Psoas muscle (tissue), 8 donors: ENCODE data around the gene PCNX1. TPM values are rescaled to one million over a fixed set of nuclear protein-coding genes. Genes with fewer than 3 reads are reported as not detected.
"Not testable (repeated sequence)": the region's sequence is repeated elsewhere in the genome, so short reads cannot be mapped to it uniquely, and the experiment has no call there.

Experiments used
- ATAC-seq, 4 donors: fragments of 200-7000 bp; cut with Tn5 transposase; one replicate each; pipeline ENCODE4 v1.9.1; 2020; ENCODE audit warnings: moderate library complexity in 3 of 4, mild to moderate bottlenecking in 2 of 4
- DNase-seq, 2 donors: peaks; one replicate each; pipeline ENCODE4 v3.0.0-alpha.2; 2020
- H3K27ac ChIP-seq: fragments of 200-600 bp; one replicate; pipeline ENCODE4 v1.8.0; 2022
- H3K27me3 ChIP-seq, 3 donors: fragments of 200-600 bp in 1 of 3; one replicate each; pipeline versions ENCODE4 v1.6.1 to v1.8.0; 2013 to 2022; ENCODE audit warnings: low read length in 2 of 3, mild to moderate bottlenecking in 2 of 3, moderate library complexity in 1 of 3; ENCODE audit not compliant: insufficient read depth in 3 of 3
- H3K36me3 ChIP-seq, 2 donors: fragments of 200-600 bp in 1 of 2; one replicate each; pipeline versions ENCODE4 v1.6.1 to v1.8.0; 2013 to 2022; ENCODE audit warnings: low read depth in 1 of 2, mild to moderate bottlenecking in 1 of 2, moderate library complexity in 1 of 2; ENCODE audit not compliant: insufficient read depth in 1 of 2
- H3K4me1 ChIP-seq: fragments of 200-600 bp; one replicate; pipeline ENCODE4 v1.8.0; 2022
- H3K4me3 ChIP-seq: fragments of 200-600 bp; one replicate; pipeline ENCODE4 v1.8.0; 2022; ENCODE audit warnings: mild to moderate bottlenecking
- H3K9me3 ChIP-seq: fragments of 200-600 bp; one replicate; pipeline ENCODE4 v1.8.0; 2022
- CTCF ChIP-seq: fragments of 200-600 bp; IDR thresholded peaks from one replicate; pipeline ENCODE4 v1.8.0; 2022; ENCODE audit warnings: antibody characterized with exemption
- whole genome bisulfite sequencing, 3 donors: extraction: QIAGEN DNeasy Blood & Tissue Kit; methylation state at CpG; one replicate each; pipeline versions ENCODE4 v1.1.6 to v1.1.7; 2013; 5-methylcytosine and 5-hydroxymethylcytosine counted together
- intact Hi-C, 2 donors: fragments of 100-400 bp; cut with DNase I; formaldehyde crosslinking; loops; one replicate each; pipeline versions ENCODE4 v1.11.0 to v1.14.2; 2022
- polyA plus RNA-seq, 3 donors: library from polyadenylated mRNA; stranded (reverse); fragments of 200-250 nt; gene quantifications; one replicate each; pipeline ENCODE4 v1.2.3, GENCODE V29; 2013
- total RNA-seq, 4 donors: library from RNA; stranded (reverse); fragmentation: NEBNext Ultra II Directional in 2 of 4; extraction: Animal tissue kit (Norgen Biotek cat#: 25700) in 2 of 4; gene quantifications; one replicate each; pipeline versions ENCODE4 v1.2.1 to v1.2.4, GENCODE V29; 2021 to 2023
- donor health status: healthy with polysubstance abuse.
- donor health status: DM: no; HTN: no; CAD: no; lungs with moderate emphysema.
- donor health status: Bipolar disorder and iron deficiency.
- donor health status: healthy.
- donor health status: DM: yes; HTN: yes; CAD: no.
- donor health status: DM: no; HTN: no; CAD: no.
- donor health status: DM: no; HTN: no; CAD: no.
- donor health status: DM: yes; HTN: yes; CAD: no.

PCNX1 gene
- total and polyA plus RNA-seq, 7 donors = 5.2 to 48.1 (median 29.1) TPM

DNA sequence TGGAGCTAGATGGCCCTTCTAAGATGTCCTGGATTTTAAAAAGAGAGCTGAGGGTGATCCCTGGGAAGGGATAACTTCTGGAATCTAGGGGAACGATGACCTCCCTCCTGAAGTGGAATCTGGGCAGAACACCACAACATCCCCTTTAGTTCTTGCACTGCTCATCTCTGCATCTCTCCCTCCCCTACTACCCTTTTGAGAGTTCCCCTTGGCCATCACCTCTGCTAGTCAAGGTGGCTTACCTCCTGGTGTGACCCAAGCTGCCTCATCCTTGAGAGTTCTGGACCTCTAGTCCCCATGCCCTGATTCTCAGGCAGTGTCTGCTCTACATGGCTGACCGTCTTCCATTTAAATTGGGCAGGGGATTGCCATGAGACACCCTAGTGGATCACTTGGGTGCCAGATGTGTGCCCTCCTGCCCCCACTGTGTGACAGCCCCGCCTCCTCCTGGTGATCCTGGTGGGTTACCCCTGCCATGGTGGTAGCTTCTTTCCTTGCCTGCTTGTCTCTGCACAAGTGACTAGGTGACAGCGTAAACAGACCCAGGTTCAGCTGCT is 216.4 kb downstream of the PCNX1 start:
- 92 to 99% (median 93%) methylated on average over 4 of the region's 4 CpGs for WGBS, 3 donors
- no peaks in the 10 kb centered on the region for H3K36me3 ChIP-seq
- intact Hi-C loops = no loop called here
- H3K4me1 ChIP-seq = no peaks in the 10 kb centered on the region
- no peak for ATAC-seq
- no peak for DNase-seq
- no peaks in the 10 kb centered on the region for H3K27me3 ChIP-seq
- no peaks in the 10 kb centered on the region for H3K9me3 ChIP-seq
- H3K27ac ChIP-seq = no peak overlapping the region
- H3K4me3 ChIP-seq = no peak overlapping the region
- no peak for TF ChIP-seq CTCF

GRCh38 chr14:71129716-71130490 is 222.6 kb downstream of the PCNX1 start:
- H3K27me3 ChIP-seq, DNase-seq, H3K36me3 ChIP-seq, H3K9me3 ChIP-seq, H3K27ac ChIP-seq, ATAC-seq, H3K4me1 ChIP-seq, H3K4me3 ChIP-seq, intact Hi-C loops: not testable (repeated sequence)
- 89 to 92% (median 91%) methylated on average over 9 of the region's 9 CpGs for WGBS, 3 donors

DNA sequence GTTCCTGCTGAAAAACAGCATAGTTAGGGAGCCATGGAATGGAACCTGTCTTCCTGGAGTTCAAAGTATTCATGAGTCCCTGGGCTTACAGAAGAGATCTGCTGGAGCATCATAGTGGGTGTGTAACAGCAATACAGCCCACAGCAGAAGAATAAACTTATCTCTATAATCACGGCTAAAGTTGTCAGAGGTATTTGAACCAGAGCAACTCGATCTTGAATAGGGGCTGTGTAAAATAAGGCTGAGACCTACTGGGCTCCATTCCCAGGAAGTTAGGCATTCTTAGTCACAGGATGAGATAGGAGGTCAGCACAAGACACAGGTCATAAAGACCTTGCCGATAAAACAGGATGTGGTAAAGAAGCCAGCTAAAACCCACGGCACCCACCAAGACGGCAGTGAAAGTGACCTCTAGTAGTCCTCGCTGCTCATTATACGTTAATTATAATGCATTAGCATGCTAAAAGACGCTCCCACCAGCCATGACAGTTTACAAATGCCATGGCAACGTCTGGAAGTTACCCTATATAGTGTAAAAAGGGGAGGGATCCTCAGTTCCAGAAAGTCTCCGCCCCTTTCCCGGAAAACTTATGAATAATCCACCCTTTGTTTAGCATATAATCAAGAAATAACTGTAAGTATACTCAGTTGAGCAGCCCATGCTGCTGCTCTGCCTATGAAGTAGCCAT is 223.4 kb downstream of the PCNX1 start:
- Histone ChIP-seq H3K27ac (no peak overlapping the region), H3K4me1 (no peaks in the 10 kb centered on the region), H3K27me3 (no peaks in the 10 kb centered on the region), H3K36me3 (no peaks in the 10 kb centered on the region), H3K4me3 (no peak overlapping the region), H3K9me3 (no peaks in the 10 kb centered on the region)
- WGBS, 3 donors = 62 to 67% (median 64%) methylated on average over 11 of the region's 11 CpGs
- no peak for DNase-seq
- ATAC-seq = no peak
- intact Hi-C loops = no loop called here
- no peak for TF ChIP-seq CTCF

- WGBS, 3 donors = 83 to 92% (median 85%) methylated on average over 8 of the region's 8 CpGs
- intact Hi-C loops = no loop called here
Observed at GRCh38 chr14:71133296-71133695, 226.0 kb downstream of the PCNX1 start.

More at GRCh38 chr14:71133296-71133695, 226.0 kb downstream of the PCNX1 start:
- no peaks in the 10 kb centered on the region for H3K9me3 ChIP-seq
- no peaks in the 10 kb centered on the region for H3K4me1 ChIP-seq
- TF ChIP-seq CTCF = no peak
- no peak overlapping the region for H3K27ac ChIP-seq
- H3K4me3 ChIP-seq = no peak overlapping the region
- DNase-seq = no peak
- no peaks in the 10 kb centered on the region for H3K36me3 ChIP-seq
- H3K27me3 ChIP-seq = no peaks in the 10 kb centered on the region
- ATAC-seq = no peak
